H1 (cell line): Measurements from ENCODE around the gene IL17REL. TPM values are rescaled to one million over a fixed set of nuclear protein-coding genes. Genes with fewer than 3 reads are reported as not detected.

Experiments
- CTCF ChIA-PET: fragments of 300-600 bp; sonication (Branson Sonifier 250); formaldehyde crosslinking; loops from one replicate; lab custom pipeline; 2021; ENCODE audit not compliant: partially characterized antibody; lab: Charles Lee
- POLR2A ChIA-PET: fragments of 300-600 bp; sonication (Branson Sonifier 250); formaldehyde crosslinking; loops from one replicate; lab custom pipeline; 2021; ENCODE audit warnings: inconsistent platforms; ENCODE audit not compliant: partially characterized antibody; lab: Charles Lee
- DNase-seq, 2 experiments: peaks; one replicate each; pipeline versions ENCODE4 v3.0.0 to v3.0.0-alpha.2; 2010 to 2022; ENCODE audit warnings: low spot score in 2 of 2, low read depth in 1 of 2, mixed read lengths in 1 of 2
- FAIRE-seq: peaks from 2 replicates; lab custom pipeline; 2011; peaks lifted over from hg19 to GRCh38; lab: Jason Lieb, UNC
- H2AFZ ChIP-seq: 2 replicates; pipeline ENCODE4 v1.8.1; 2012; ENCODE audit warnings: low read length, inconsistent platforms
- H2AK5ac ChIP-seq: 2 replicates; pipeline ENCODE4 v1.6.1; 2013; ENCODE audit warnings: low read depth, low read length
- H2BK120ac ChIP-seq: replicated peaks from 2 replicates; pipeline ENCODE3; 2013; ENCODE audit warnings: low read depth, low read length, inconsistent platforms
- H2BK12ac ChIP-seq: 2 replicates; pipeline ENCODE4 v1.6.1; 2013; ENCODE audit warnings: low read depth, low read length
- H2BK15ac ChIP-seq: 2 replicates; pipeline ENCODE4 v1.6.1; 2013; ENCODE audit warnings: low read length
- H2BK20ac ChIP-seq: 2 replicates; pipeline ENCODE4 v1.6.1; 2013; ENCODE audit warnings: low read length
- H2BK5ac ChIP-seq: 2 replicates; pipeline ENCODE4 v1.6.1; 2013; ENCODE audit warnings: low read depth, low read length
- H3K14ac ChIP-seq: 2 replicates; pipeline ENCODE4 v1.6.1; 2013; ENCODE audit warnings: inconsistent platforms; ENCODE audit not compliant: insufficient read length
- H3K18ac ChIP-seq: 2 replicates; pipeline ENCODE4 v1.6.1; 2013; ENCODE audit warnings: low read length; ENCODE audit errors: extremely low read depth
- H3K23ac ChIP-seq: 2 replicates; pipeline ENCODE4 v1.6.1; 2013; ENCODE audit warnings: inconsistent platforms; ENCODE audit not compliant: insufficient read length
- H3K23me2 ChIP-seq: 2 replicates; pipeline ENCODE4 v1.6.1; 2013; ENCODE audit warnings: low read depth, low read length
- H3K27ac ChIP-seq: 2 replicates; pipeline ENCODE4 v1.6.1; 2011; ENCODE audit warnings: low read depth, low read length, inconsistent platforms
- H3K27me3 ChIP-seq, 4 experiments: replicated peaks in 1 of 4; 1 replicate in 1 of 4; 2 replicates in 3 of 4; pipeline versions ENCODE4 v1.6.1 to v1.8.1; 2011 to 2013; ENCODE audit warnings: low read length in 3 of 4, mild to moderate bottlenecking in 3 of 4, inconsistent platforms in 2 of 4, mixed read lengths in 2 of 4, moderate library complexity in 1 of 4; ENCODE audit not compliant: control insufficient read depth in 3 of 4, insufficient read depth in 3 of 4; ENCODE audit errors: extremely low read depth in 1 of 4
- H3K36me3 ChIP-seq, 4 experiments: 2 replicates each; pipeline versions ENCODE4 v1.6.1 to v1.8.1; 2011 to 2013; ENCODE audit warnings: mild to moderate bottlenecking in 4 of 4, low read length in 3 of 4, moderate library complexity in 2 of 4, control low read depth in 1 of 4, inconsistent platforms in 1 of 4; ENCODE audit not compliant: insufficient read depth in 4 of 4, control insufficient read depth in 2 of 4
- H3K4ac ChIP-seq: replicated peaks from 2 replicates; pipeline ENCODE3; 2013; ENCODE audit warnings: low read length, low read depth, mixed read lengths, inconsistent platforms; ENCODE audit not compliant: insufficient read length
- H3K4me1 ChIP-seq, 4 experiments: replicated peaks in 1 of 4; 1 replicate in 1 of 4; 2 replicates in 3 of 4; pipeline versions ENCODE4 v1.6.1 to v1.8.1; 2011 to 2013; ENCODE audit warnings: low read length in 3 of 4, inconsistent platforms in 2 of 4, mixed read lengths in 1 of 4; ENCODE audit not compliant: insufficient read depth in 4 of 4, control insufficient read depth in 3 of 4
- H3K4me2 ChIP-seq, 2 experiments: 2 replicates each; pipeline versions ENCODE4 v1.6.1 to v1.8.1; 2011 to 2013; ENCODE audit warnings: low read depth in 2 of 2, low read length in 2 of 2, control low read depth in 1 of 2, inconsistent platforms in 1 of 2, mild to moderate bottlenecking in 1 of 2; ENCODE audit not compliant: insufficient read depth in 1 of 2
- H3K4me3 ChIP-seq, 4 experiments: fragments of 200-600, 300-600 bp in 1 of 4; sonication (generic), shearing (Covaris generic), sonication (Bioruptor Twin) in 1 of 4; 2 replicates each; pipeline versions ENCODE4 v1.5.1 to v1.8.1; 2011 to 2016; ENCODE audit warnings: low read length in 4 of 4, low read depth in 3 of 4, control low read depth in 2 of 4, inconsistent platforms in 2 of 4, mild to moderate bottlenecking in 2 of 4, mixed read lengths in 1 of 4, moderate library complexity in 1 of 4; ENCODE audit not compliant: insufficient read depth in 2 of 4; ENCODE audit errors: extremely low read depth in 1 of 4
- H3K56ac ChIP-seq: replicated peaks from 2 replicates; pipeline ENCODE3; 2013; ENCODE audit warnings: low read depth, mild to moderate bottlenecking, mixed read lengths, low read length, inconsistent platforms; ENCODE audit not compliant: insufficient read length
- H3K79me1 ChIP-seq: 2 replicates; pipeline ENCODE4 v1.6.1; 2013; ENCODE audit warnings: low read depth, low read length, control low read depth
- H3K79me2 ChIP-seq, 2 experiments: 2 replicates each; pipeline versions ENCODE4 v1.6.1 to v1.8.1; 2012 to 2013; ENCODE audit warnings: low read length in 2 of 2, mild to moderate bottlenecking in 2 of 2, inconsistent platforms in 1 of 2; ENCODE audit not compliant: insufficient read depth in 2 of 2, control insufficient read depth in 1 of 2
- H3K9ac ChIP-seq, 4 experiments: replicated peaks in 1 of 4; 1 replicate in 1 of 4; 2 replicates in 3 of 4; pipeline versions ENCODE4 v1.6.1 to v1.8.1; 2011 to 2013; ENCODE audit warnings: low read depth in 3 of 4, low read length in 3 of 4, control low read depth in 2 of 4, mild to moderate bottlenecking in 2 of 4, moderate library complexity in 2 of 4, inconsistent platforms in 1 of 4; ENCODE audit errors: extremely low read depth in 1 of 4
- H3K9me3 ChIP-seq, 2 experiments: 2 replicates each; pipeline versions ENCODE4 v1.6.1 to v1.8.1; 2012 to 2013; ENCODE audit warnings: mild to moderate bottlenecking in 2 of 2, moderate library complexity in 2 of 2, control low read depth in 1 of 2, inconsistent platforms in 1 of 2, low read depth in 1 of 2, low read length in 1 of 2, mixed read lengths in 1 of 2; ENCODE audit not compliant: insufficient read depth in 2 of 2
- H4K20me1 ChIP-seq, 2 experiments: replicated peaks in 1 of 2; 2 replicates each; pipeline versions ENCODE3 to v1.8.1; 2011 to 2013; ENCODE audit warnings: inconsistent platforms in 2 of 2, low read length in 2 of 2, mild to moderate bottlenecking in 1 of 2; ENCODE audit not compliant: insufficient read depth in 2 of 2, control insufficient read depth in 1 of 2
- H4K5ac ChIP-seq: 2 replicates; pipeline ENCODE4 v1.6.1; 2013; ENCODE audit warnings: low read length, low read depth, mixed read lengths, inconsistent platforms; ENCODE audit not compliant: insufficient read length
- H4K8ac ChIP-seq: 2 replicates; pipeline ENCODE4 v1.8.0; 2013; ENCODE audit warnings: mild to moderate bottlenecking, moderate library complexity, low read length, inconsistent platforms; ENCODE audit not compliant: insufficient read depth; ENCODE audit errors: extremely low read depth
- H4K91ac ChIP-seq: replicated peaks from 2 replicates; pipeline ENCODE3; 2013; ENCODE audit warnings: low read length, mixed read lengths, inconsistent platforms; ENCODE audit not compliant: insufficient read length
- EP300 ChIP-seq, 2 experiments: IDR thresholded peaks; 1 replicate in 1 of 2; 2 replicates in 1 of 2; pipeline ENCODE4 v1.6.1; 2011 to 2012; ENCODE audit warnings: low read depth in 2 of 2, low read length in 2 of 2, mild to moderate bottlenecking in 2 of 2, borderline replicate concordance in 1 of 2, inconsistent platforms in 1 of 2, moderate library complexity in 1 of 2
- KDM5A ChIP-seq: fragments of 200-600 bp; IDR thresholded peaks from 2 replicates; pipeline ENCODE4 v1.7.1; 2012; ENCODE audit warnings: mild to moderate bottlenecking, low read length, inconsistent platforms, mixed read lengths
- TAF1 ChIP-seq: IDR thresholded peaks from 2 replicates; pipeline ENCODE4 v1.6.1; 2011; ENCODE audit warnings: mild to moderate bottlenecking, low read depth, low read length
- TAF7 ChIP-seq: optimal IDR thresholded peaks from 2 replicates; pipeline ENCODE3; 2011; ENCODE audit warnings: low read depth, mild to moderate bottlenecking, inconsistent platforms, low read length, moderate library complexity, borderline replicate concordance
- ZNF274 ChIP-seq: IDR thresholded peaks from 2 replicates; pipeline ENCODE4 v1.7.0; 2012; ENCODE audit warnings: low read length, borderline replicate concordance; ENCODE audit errors: extremely low read depth
- WGBS, 2 experiments: shearing (Covaris generic) in 1 of 2; methylation state at CpG; one replicate each; pipeline versions ENCODE4 v1.1.6 to v1.1.7; 2013 to 2015; ENCODE audit warnings: low lambda C conversion rate in 2 of 2, mixed read lengths in 2 of 2, inconsistent platforms in 1 of 2, low coverage in 1 of 2, missing lambda C conversion rate in 1 of 2; ENCODE audit not compliant: insufficient replicate concordance in 2 of 2, insufficient coverage in 1 of 2, insufficient read length in 1 of 2; ENCODE audit errors: extremely low coverage in 1 of 2, missing lambda C conversion rate in 1 of 2; 5-methylcytosine and 5-hydroxymethylcytosine counted together
- polyA plus RNA-seq, 7 experiments: library from polyadenylated mRNA; depleted of rRNA in 3 of 7; stranded (reverse) in 5 of 7; unstranded in 2 of 7; fragments of >200 nt in 5 of 7; fragments of 200-250 nt in 2 of 7; gene quantifications; 1 replicate in 5 of 7; 2 replicates in 1 of 7; 4 replicates in 1 of 7; pipeline versions ENCODE4 v1.2.1 to v1.2.3, GENCODE V29; 2011 to 2013; ENCODE audit warnings: missing spikeins in 2 of 7, mixed read lengths in 2 of 7
- total RNA-seq: library from RNA; stranded (reverse); fragmentation: NEBNext Ultra II Directional; extraction: Animal tissue kit (Norgen Biotek cat#: 25700); gene quantifications from 2 replicates; pipeline ENCODE4 v1.2.1, GENCODE V29; 2021
- TF ChIP-seq, protein P1 (sequence below): IDR thresholded peaks from 2 replicates; pipeline ENCODE4 v1.6.1; 2012; ENCODE audit warnings: inconsistent platforms

Gene IL17REL
- total and polyA plus RNA-seq, 2 of the 8 experiments (the other 6 are each of a cell fraction or from before 2014, with no cell fraction given) = 0.15 to 0.20 TPM

DNA sequence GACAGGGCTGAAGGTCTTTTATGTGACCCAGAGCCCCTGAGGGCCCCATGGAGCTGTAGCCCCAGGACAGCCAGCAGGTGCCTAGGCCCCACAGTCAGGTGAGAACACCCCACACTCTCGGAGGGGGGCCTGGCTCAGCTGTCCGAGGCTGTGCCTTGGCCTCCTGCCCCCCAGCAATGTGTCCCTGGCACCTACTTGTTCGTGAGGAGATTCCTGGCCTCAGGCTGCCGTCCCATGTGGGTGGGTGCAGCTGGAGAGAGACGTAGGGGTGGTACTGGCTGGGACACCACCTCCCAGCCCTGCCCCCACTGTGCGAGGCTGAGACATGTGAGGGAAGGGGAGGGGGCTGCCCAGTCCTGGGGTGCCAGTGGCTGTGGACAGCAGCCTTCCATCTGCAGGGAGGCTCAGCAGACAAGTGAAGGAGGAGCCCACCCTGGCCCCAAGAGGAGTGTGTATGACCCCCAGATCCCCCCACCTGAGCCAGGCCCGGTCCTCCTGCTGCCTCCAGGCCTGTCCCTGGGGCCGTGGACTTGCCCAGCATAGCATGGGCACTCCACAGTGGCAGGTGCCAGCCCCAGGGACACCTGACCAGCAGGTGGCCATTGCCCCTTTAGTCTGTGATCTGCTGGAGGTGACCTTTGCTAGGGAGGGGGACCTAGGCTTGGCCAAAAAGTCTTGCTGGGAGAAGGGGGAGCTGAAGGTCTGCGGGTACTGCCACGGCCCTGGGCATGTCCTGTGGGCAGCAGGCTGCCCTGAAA lies 17.0 kb downstream of the IL17REL start:
- Histone ChIP-seq H3K23ac (no peak overlapping the region), H4K8ac (0 out of 2 replicates have a peak overlapping the region, but pooled peaks have one; percentile 1), H3K18ac (no peak overlapping the region), H3K14ac (no peak overlapping the region), H4K5ac (no peak overlapping the region), H3K4me1 (peaks cover 0 to 16% (median 7%) of the 10 kb centered on the region in 4 experiments; a peak in 4 of 7 replicates), H2BK5ac (no peak overlapping the region), H2BK20ac (no peak overlapping the region), H3K9me3 (peaks cover 0 to 5% of the 10 kb centered on the region in 2 experiments; a peak in 1 of 4 replicates), H3K79me1 (no peaks in the 10 kb centered on the region), H2BK15ac (no peak overlapping the region), H3K4ac (no peak overlapping the region), H3K56ac (no peak overlapping the region), H2AFZ (no peak overlapping the region), H3K23me2 (peaks cover 13% of the 10 kb centered on the region), H2BK120ac (no peak overlapping the region), H3K4me2 (no peak overlapping the region), H3K9ac (no peak overlapping the region), H2AK5ac (no peak overlapping the region)
- no peak for DNase-seq
- CTCF ChIA-PET = interaction anchor here (0.6 to 5.2 kb wide), 12 partner anchors 9 to 228 kb away, joined by 3 to 83 read pairs (median 8); no protein-coding TSS in a partner anchor
- WGBS, 2 experiments = 86% methylated on average over 10 of the region's 10 CpGs; no CpG with 5 or more reads in 1 of the 2 experiments
- POLR2A ChIA-PET = interaction anchor here (0.9 kb wide), 1 partner anchor 35 kb away, joined by 3 read pairs; no protein-coding TSS in a partner anchor
- TF ChIP-seq ZNF274 = no peak
- TF ChIP-seq, protein P1, sequence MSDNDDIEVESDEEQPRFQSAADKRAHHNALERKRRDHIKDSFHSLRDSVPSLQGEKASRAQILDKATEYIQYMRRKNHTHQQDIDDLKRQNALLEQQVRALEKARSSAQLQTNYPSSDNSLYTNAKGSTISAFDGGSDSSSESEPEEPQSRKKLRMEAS = no peak
- TF ChIP-seq TAF7 = no peak
- no peak for TF ChIP-seq EP300 (IDR thresholded peaks at IDR 0.05; ENCODE audit: borderline replicate concordance in 1 of 2, low read depth in 2 of 2, low read length in 2 of 2)
- TF ChIP-seq TAF1 = no peak
- TF ChIP-seq KDM5A = no peak
- TF ChIP-seq, all 59 proteins: peak for 0
- no peak overlapping the region for H4K91ac ChIP-seq
- peaks cover 2 to 11% of the 10 kb centered on the region in 2 experiments for H4K20me1 ChIP-seq
- no peak overlapping the region for H3K27ac ChIP-seq
- H2BK12ac ChIP-seq = no peak overlapping the region; the same call in 1 of the 2 replicates
- FAIRE-seq = no peak
- H3K79me2 ChIP-seq = no peaks in the 10 kb centered on the region
- peaks cover 9 to 15% (median 9%) of the 10 kb centered on the region in 4 experiments; a peak in 6 of 7 replicates for H3K27me3 ChIP-seq
- no peak overlapping the region for H3K4me3 ChIP-seq
- H3K36me3 ChIP-seq = no peaks in the 10 kb centered on the region
